ENCODE data around the gene MGME1.
A peak's percentile ranks its signal among the peaks of the same experiment; 100 is the strongest.

The MGME1 gene

GRCh38 chr20:17971300-17972013, 2.6 kb downstream of the MGME1 start:
- Histone ChIP-seq H3K36me3 (ENCODE audit: low read depth) (peaks cover 68% of the 10 kb centered on the region), H3K27ac (ENCODE audit: poor library complexity, severe bottlenecking) (peak overlapping the region; percentile 87), H3K4me1 (ENCODE audit: insufficient read depth, poor library complexity, severe bottlenecking) (peaks cover 21% of the 10 kb centered on the region), H3K27me3 (ENCODE audit: insufficient read depth, poor library complexity, severe bottlenecking) (no peaks in the 10 kb centered on the region), H3K9me3 (ENCODE audit: severe bottlenecking) (no peaks in the 10 kb centered on the region), H3K4me3 (ENCODE audit: severe bottlenecking) (peak overlapping the region; percentile 82)
- ATAC-seq (ENCODE audit: low read depth) (peak; percentile 8; the same call in 1 of the 3 replicates), DNase-seq (ENCODE audit: low spot score) (no peak)
- TF ChIP-seq CTCF (IDR thresholded peaks at IDR 0.05; ENCODE audit: poor library complexity, severe bottlenecking), result no peak

GRCh38 chr20:17972121-17972520, 3.3 kb downstream of the MGME1 start:
- peak overlapping the region; percentile 87 for H3K27ac ChIP-seq (ENCODE audit: poor library complexity, severe bottlenecking)
- H3K27me3 ChIP-seq (ENCODE audit: insufficient read depth, poor library complexity, severe bottlenecking), result no peaks in the 10 kb centered on the region
- H3K4me3 ChIP-seq (ENCODE audit: severe bottlenecking), result peak overlapping the region; percentile 82
- ATAC-seq (ENCODE audit: low read depth) (no peak), DNase-seq (ENCODE audit: low spot score) (no peak)
- peaks cover 21% of the 10 kb centered on the region for H3K4me1 ChIP-seq (ENCODE audit: insufficient read depth, poor library complexity, severe bottlenecking)
- no peak for TF ChIP-seq CTCF (IDR thresholded peaks at IDR 0.05; ENCODE audit: poor library complexity, severe bottlenecking)
- H3K36me3 ChIP-seq (ENCODE audit: low read depth), result peaks cover 65% of the 10 kb centered on the region
- H3K9me3 ChIP-seq (ENCODE audit: severe bottlenecking), result no peaks in the 10 kb centered on the region

- peaks cover 14% of the 10 kb centered on the region for H3K4me1 ChIP-seq (ENCODE audit: insufficient read depth, poor library complexity, severe bottlenecking)
- H3K36me3 ChIP-seq (ENCODE audit: low read depth), result peaks cover 72% of the 10 kb centered on the region
- DNase-seq (ENCODE audit: low spot score) (no peak), ATAC-seq (ENCODE audit: low read depth) (no peak)
- H3K4me3 ChIP-seq (ENCODE audit: severe bottlenecking), result no peak overlapping the region
- no peak overlapping the region for H3K27ac ChIP-seq (ENCODE audit: poor library complexity, severe bottlenecking)
- no peaks in the 10 kb centered on the region for H3K27me3 ChIP-seq (ENCODE audit: insufficient read depth, poor library complexity, severe bottlenecking)
- no peaks in the 10 kb centered on the region for H3K9me3 ChIP-seq (ENCODE audit: severe bottlenecking)
- TF ChIP-seq CTCF (IDR thresholded peaks at IDR 0.05; ENCODE audit: poor library complexity, severe bottlenecking), result no peak
Observed at GRCh38 chr20:17976305-17976704, 7.5 kb downstream of the MGME1 start.

GRCh38 chr20:17985388-17986018, 16.7 kb downstream of the MGME1 start:
- Histone ChIP-seq H3K4me1 (ENCODE audit: insufficient read depth, poor library complexity, severe bottlenecking) (no peaks in the 10 kb centered on the region), H3K27me3 (ENCODE audit: insufficient read depth, poor library complexity, severe bottlenecking) (no peaks in the 10 kb centered on the region), H3K27ac (ENCODE audit: poor library complexity, severe bottlenecking) (no peak overlapping the region), H3K4me3 (ENCODE audit: severe bottlenecking) (no peak overlapping the region), H3K36me3 (ENCODE audit: low read depth) (peaks cover 94% of the 10 kb centered on the region), H3K9me3 (ENCODE audit: severe bottlenecking) (no peaks in the 10 kb centered on the region)
- TF ChIP-seq CTCF (IDR thresholded peaks at IDR 0.05; ENCODE audit: poor library complexity, severe bottlenecking), result no peak
- no peak for ATAC-seq (ENCODE audit: low read depth)
- no peak for DNase-seq (ENCODE audit: low spot score)

- no peak for DNase-seq (ENCODE audit: low spot score)
- Histone ChIP-seq H3K4me3 (ENCODE audit: severe bottlenecking) (no peak overlapping the region), H3K27ac (ENCODE audit: poor library complexity, severe bottlenecking) (no peak overlapping the region), H3K27me3 (ENCODE audit: insufficient read depth, poor library complexity, severe bottlenecking) (no peaks in the 10 kb centered on the region), H3K9me3 (ENCODE audit: severe bottlenecking) (no peaks in the 10 kb centered on the region), H3K4me1 (ENCODE audit: insufficient read depth, poor library complexity, severe bottlenecking) (peaks cover 12% of the 10 kb centered on the region), H3K36me3 (ENCODE audit: low read depth) (peaks cover 76% of the 10 kb centered on the region)
- TF ChIP-seq CTCF (IDR thresholded peaks at IDR 0.05; ENCODE audit: poor library complexity, severe bottlenecking), result no peak
- ATAC-seq (ENCODE audit: low read depth), result no peak
Observed at GRCh38 chr20:17987988-17988387, 19.2 kb downstream of the MGME1 start.

All from RWPE2 (cell line).